Type B pancreatic cell (in vitro differentiated cells): ENCODE data around the gene PRKAG1. TPM values are rescaled to one million over a fixed set of nuclear protein-coding genes. Genes with fewer than 3 reads are reported as not detected.

Experiments
- DNase-seq: peaks from one replicate; pipeline ENCODE4 v3.0.0; 2021; ENCODE audit warnings: mixed read lengths; ENCODE audit not compliant: unreplicated experiment; ENCODE audit errors: extremely low spot score
- H3K27ac Mint-ChIP-seq: 2 replicates; pipeline ENCODE4 v1.8.0; 2021; ENCODE audit warnings: mild to moderate bottlenecking, mixed read lengths
- H3K27me3 Mint-ChIP-seq: 2 replicates; pipeline ENCODE4 v1.8.0; 2021; ENCODE audit warnings: mixed read lengths
- H3K36me3 Mint-ChIP-seq: 2 replicates; pipeline ENCODE4 v1.8.0; 2021; ENCODE audit warnings: mixed read lengths
- H3K4me1 Mint-ChIP-seq: one replicate; pipeline ENCODE4 v1.8.0; 2021; ENCODE audit warnings: mixed read lengths; ENCODE audit not compliant: unreplicated experiment
- H3K4me3 Mint-ChIP-seq: 2 replicates; pipeline ENCODE4 v1.8.0; 2021; ENCODE audit warnings: mild to moderate bottlenecking, mixed read lengths
- H3K9me3 Mint-ChIP-seq: 2 replicates; pipeline ENCODE4 v1.8.0; 2021; ENCODE audit warnings: mixed read lengths
- total RNA-seq: library from RNA; stranded (reverse); gene quantifications from 2 replicates; pipeline ENCODE4 v1.2.1, GENCODE V29; 2021; ENCODE audit warnings: low replicate concordance
- TF ChIP-seq, protein P1 (sequence below): fragments of 200-600 bp; sonication (generic); conservative IDR thresholded peaks from 2 replicates; pipeline ENCODE4 v1.5.0; 2021; ENCODE audit warnings: antibody characterized with exemption, mild to moderate bottlenecking

The PRKAG1 gene
- total RNA-seq, 1 donor from 2014 or later = 58.7 TPM

DNA sequence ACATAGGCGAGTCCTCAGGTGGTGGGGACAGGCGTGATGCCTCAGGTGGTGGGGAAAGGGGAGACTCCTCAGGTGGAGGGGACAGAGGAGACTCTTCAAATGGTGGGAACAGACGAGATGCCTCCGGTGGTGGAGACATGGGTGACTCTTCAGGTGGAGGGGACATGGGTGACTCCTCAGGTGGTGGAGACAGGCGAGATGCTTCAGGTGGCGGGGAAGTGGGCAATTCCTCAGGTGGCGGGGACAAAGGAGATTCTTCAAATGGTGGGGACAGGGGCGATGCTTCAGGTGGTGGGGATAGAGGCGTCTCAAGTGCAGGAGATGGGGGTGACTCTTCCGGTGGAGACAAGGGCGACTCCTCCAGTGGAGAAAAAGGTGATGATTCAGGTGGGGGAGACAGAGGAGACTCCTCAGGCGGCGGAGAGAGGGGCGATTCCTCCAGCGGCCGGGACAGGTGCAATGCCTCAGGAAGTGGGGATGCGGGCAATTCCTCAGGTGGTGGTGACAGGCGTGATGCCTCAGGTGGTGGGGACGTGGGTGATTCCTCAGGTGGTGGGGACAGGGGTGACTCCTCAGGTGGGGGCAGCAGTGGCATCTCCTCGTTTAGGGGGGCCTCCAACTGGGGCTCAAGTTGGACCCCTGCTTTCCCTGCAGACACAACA lies 33.3 kb upstream of the PRKAG1 start:
- H3K36me3 Mint-ChIP-seq = peaks cover 27% of the 10 kb centered on the region
- no peak overlapping the region for H3K27ac Mint-ChIP-seq

DNA sequence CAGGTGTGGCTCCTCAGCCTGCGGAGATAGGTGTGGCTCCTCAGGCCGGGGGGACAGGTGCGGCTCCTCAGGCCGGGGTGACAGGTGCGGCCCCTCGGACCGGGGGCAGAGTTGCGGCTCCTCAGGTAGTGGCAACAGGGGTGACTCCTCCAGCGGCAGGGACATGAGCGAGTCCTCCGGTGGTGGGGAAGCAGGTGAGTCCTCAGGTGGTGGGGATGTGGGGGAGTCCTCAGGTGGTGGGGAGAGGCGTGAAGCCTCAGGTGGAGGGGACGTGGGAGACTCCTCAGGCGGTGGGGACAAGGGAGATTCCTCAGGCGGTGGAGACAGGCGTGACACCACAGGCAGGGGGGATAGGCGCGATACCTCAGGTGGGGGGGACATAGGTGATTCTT lies 32.8 kb upstream of the PRKAG1 start:
- H3K27me3 Mint-ChIP-seq = no peaks in the 10 kb centered on the region
- H3K9me3 Mint-ChIP-seq = no peaks in the 10 kb centered on the region
- peaks cover 27% of the 10 kb centered on the region for H3K36me3 Mint-ChIP-seq
- no peak for DNase-seq
- no peak overlapping the region for H3K4me3 Mint-ChIP-seq
- H3K27ac Mint-ChIP-seq = no peak overlapping the region
- TF ChIP-seq, protein P1, sequence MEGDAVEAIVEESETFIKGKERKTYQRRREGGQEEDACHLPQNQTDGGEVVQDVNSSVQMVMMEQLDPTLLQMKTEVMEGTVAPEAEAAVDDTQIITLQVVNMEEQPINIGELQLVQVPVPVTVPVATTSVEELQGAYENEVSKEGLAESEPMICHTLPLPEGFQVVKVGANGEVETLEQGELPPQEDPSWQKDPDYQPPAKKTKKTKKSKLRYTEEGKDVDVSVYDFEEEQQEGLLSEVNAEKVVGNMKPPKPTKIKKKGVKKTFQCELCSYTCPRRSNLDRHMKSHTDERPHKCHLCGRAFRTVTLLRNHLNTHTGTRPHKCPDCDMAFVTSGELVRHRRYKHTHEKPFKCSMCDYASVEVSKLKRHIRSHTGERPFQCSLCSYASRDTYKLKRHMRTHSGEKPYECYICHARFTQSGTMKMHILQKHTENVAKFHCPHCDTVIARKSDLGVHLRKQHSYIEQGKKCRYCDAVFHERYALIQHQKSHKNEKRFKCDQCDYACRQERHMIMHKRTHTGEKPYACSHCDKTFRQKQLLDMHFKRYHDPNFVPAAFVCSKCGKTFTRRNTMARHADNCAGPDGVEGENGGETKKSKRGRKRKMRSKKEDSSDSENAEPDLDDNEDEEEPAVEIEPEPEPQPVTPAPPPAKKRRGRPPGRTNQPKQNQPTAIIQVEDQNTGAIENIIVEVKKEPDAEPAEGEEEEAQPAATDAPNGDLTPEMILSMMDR = no peak
- peaks cover 17% of the 10 kb centered on the region for H3K4me1 Mint-ChIP-seq

More for the DNA sequence above, 33.3 kb upstream of the PRKAG1 start:
- no peak for DNase-seq
- TF ChIP-seq, protein P1 = no peak
- Mint-ChIP-seq H3K4me1 (peaks cover 23% of the 10 kb centered on the region), H3K4me3 (no peak overlapping the region), H3K27me3 (no peaks in the 10 kb centered on the region), H3K9me3 (no peaks in the 10 kb centered on the region)

DNA sequence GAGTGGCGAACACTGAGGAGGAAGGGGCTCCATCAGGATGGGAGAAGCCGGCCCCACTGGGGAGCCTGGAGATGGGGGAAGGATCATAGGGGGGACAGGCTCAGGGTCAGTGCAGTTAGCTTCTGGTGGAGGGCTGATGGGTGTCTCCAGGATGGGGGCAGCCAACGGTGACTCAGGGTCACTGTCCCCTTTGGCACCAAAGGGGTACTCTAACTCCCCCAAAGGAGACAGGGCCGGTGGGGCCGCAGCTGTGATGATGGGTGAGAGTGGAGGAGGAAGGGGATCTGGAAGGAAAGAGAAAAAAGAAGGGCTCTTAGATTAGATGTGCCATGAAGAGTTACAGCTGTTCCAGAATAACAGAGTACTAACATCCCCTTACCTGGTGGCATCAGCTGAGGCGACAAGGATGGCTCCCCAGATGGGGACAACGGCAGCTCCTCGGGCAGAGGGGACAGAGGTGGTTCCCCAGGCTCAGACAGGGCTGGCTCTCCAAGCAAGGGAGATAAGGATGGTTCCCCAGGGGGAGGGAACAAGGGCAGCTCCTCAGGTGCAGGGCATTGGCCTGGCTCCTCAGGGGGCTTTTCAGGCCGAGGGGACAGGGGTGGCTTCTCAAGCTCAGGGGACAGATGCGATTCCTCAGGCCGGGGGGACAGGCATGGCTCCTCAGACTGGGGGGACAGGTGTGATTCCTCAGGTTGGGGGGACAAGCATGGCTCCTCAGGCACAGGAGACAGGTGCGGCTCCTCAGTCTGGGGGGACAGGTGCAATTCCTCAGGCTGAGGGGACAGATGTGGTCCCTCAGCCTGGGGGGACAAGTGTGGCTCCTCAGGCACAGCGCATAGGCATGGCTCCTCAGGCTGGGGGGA lies 32.2 kb upstream of the PRKAG1 start:
- Mint-ChIP-seq H3K9me3 (no peaks in the 10 kb centered on the region), H3K36me3 (peaks cover 25% of the 10 kb centered on the region), H3K27me3 (no peaks in the 10 kb centered on the region), H3K4me1 (peaks cover 11% of the 10 kb centered on the region), H3K4me3 (no peak overlapping the region), H3K27ac (no peak overlapping the region)
- DNase-seq = no peak
- TF ChIP-seq, protein P1 = no peak

DNA sequence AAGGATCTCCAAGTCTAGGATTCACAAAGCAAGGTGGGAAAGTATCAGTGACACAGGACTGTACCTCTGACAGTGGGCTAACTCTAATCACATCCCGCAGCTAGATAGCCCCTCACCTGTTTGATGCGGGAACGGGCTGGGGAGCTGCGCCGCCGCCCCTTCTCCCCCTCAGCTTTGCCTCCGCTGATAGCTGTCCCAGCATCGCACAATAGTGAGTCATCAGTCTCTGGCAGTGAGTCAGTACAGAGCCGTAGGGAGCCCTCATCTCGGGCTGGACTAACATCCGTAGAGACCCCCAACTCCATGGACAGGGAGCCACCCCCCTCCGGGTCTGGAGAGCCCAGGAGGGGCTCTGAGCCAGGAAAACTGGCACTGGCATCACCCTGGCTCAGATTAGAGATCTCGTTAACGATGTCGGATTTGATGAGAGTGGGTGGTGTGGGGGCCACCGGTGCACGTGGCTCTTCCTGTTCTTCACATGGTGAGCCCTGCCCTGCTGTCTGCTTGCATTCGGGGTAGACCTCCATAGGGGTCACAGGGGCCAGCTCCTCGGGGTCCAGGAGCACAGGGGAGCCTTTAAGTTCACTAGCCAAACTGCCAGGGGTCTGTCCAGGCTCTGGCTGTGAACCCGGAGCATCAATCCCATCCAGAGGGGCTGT lies 31.1 kb upstream of the PRKAG1 start:
- H3K36me3 Mint-ChIP-seq = peaks cover 22% of the 10 kb centered on the region
- no peak for DNase-seq
- TF ChIP-seq, protein P1 = no peak
- peaks cover under 1% of the 10 kb centered on the region for H3K4me1 Mint-ChIP-seq
- no peaks in the 10 kb centered on the region for H3K9me3 Mint-ChIP-seq
- no peaks in the 10 kb centered on the region for H3K27me3 Mint-ChIP-seq
- no peak overlapping the region for H3K4me3 Mint-ChIP-seq
- H3K27ac Mint-ChIP-seq = no peak overlapping the region

DNA sequence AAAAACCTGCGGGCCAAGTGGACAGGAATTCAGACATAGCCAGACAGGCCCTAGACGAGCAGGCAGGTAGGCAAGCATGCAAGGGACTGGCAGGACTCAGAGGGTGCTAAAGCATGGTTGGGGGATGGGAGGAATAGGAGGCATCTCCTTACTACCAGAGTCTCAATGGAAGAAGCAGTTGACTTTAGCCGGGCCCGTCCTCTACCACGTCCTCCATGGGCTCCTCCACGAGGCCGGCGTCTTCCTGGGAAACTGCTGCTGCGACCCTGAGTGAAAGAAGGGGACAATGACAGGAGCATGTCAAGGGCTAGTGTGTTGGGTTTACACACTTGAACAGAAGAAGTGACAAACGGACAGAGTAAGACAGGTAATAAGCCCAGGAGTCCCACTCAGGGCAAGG lies 30.4 kb upstream of the PRKAG1 start:
- TF ChIP-seq, protein P1 = no peak
- no peak for DNase-seq
- Mint-ChIP-seq H3K9me3 (no peaks in the 10 kb centered on the region), H3K4me3 (no peak overlapping the region), H3K36me3 (peaks cover 26% of the 10 kb centered on the region), H3K27ac (no peak overlapping the region), H3K27me3 (no peaks in the 10 kb centered on the region), H3K4me1 (no peaks in the 10 kb centered on the region)
